C4-2B (cell line): ENCODE data around the gene PPHLN1.

Source experiments
- ZFX ChIP-seq: fragments of 450-650 bp; IDR thresholded peaks from 2 replicates; pipeline ENCODE4 v1.6.1; 2017
- TF ChIP-seq, protein P1 (sequence below): fragments of 450-650 bp; conservative IDR thresholded peaks from 2 replicates; pipeline ENCODE4 v1.5.1; 2017; ENCODE audit warnings: mild to moderate bottlenecking

GRCh38 chr12:42450248-42450647 lies 124.3 kb downstream of the PPHLN1 start:
- TF ChIP-seq, protein P1, sequence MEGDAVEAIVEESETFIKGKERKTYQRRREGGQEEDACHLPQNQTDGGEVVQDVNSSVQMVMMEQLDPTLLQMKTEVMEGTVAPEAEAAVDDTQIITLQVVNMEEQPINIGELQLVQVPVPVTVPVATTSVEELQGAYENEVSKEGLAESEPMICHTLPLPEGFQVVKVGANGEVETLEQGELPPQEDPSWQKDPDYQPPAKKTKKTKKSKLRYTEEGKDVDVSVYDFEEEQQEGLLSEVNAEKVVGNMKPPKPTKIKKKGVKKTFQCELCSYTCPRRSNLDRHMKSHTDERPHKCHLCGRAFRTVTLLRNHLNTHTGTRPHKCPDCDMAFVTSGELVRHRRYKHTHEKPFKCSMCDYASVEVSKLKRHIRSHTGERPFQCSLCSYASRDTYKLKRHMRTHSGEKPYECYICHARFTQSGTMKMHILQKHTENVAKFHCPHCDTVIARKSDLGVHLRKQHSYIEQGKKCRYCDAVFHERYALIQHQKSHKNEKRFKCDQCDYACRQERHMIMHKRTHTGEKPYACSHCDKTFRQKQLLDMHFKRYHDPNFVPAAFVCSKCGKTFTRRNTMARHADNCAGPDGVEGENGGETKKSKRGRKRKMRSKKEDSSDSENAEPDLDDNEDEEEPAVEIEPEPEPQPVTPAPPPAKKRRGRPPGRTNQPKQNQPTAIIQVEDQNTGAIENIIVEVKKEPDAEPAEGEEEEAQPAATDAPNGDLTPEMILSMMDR, result no peak
- no peak for TF ChIP-seq ZFX
